Neural cell (in vitro differentiated cells): Measurements from ENCODE around the gene ASIC2. TPM values are rescaled to one million over a fixed set of nuclear protein-coding genes. Genes with fewer than 3 reads are reported as not detected.

Experiments
- H2AFZ ChIP-seq: fragments of 200-600, 300-800 bp; sonication (generic), shearing (Covaris generic); 2 replicates; pipeline ENCODE4 v1.6.0; 2014; ENCODE audit warnings: low read depth, mild to moderate bottlenecking, antibody characterized with exemption, low read length, moderate library complexity
- H3F3A ChIP-seq: fragments of 200-600 bp; shearing (Covaris generic); 2 replicates; pipeline ENCODE4 v1.6.1; 2016; ENCODE audit warnings: mild to moderate bottlenecking, moderate library complexity, mixed read lengths, antibody characterized with exemption, low read length; ENCODE audit not compliant: insufficient read depth, poor library complexity, severe bottlenecking
- H3K27ac ChIP-seq: fragments of 200-600, 300-800 bp; sonication (generic), shearing (Covaris generic); 2 replicates; pipeline ENCODE4 v1.5.1; 2014; ENCODE audit warnings: mild to moderate bottlenecking, low read length, moderate library complexity
- H3K27me3 ChIP-seq: fragments of 300-800, 200-600 bp; sonication (generic), shearing (Covaris generic); 2 replicates; pipeline ENCODE4 v1.6.0; 2014; ENCODE audit warnings: mild to moderate bottlenecking, low read depth, low read length, moderate library complexity; ENCODE audit not compliant: insufficient read depth
- H3K36me3 ChIP-seq: fragments of 300-800, 200-600 bp; sonication (generic), shearing (Covaris generic); 2 replicates; pipeline ENCODE4 v1.5.1; 2014; ENCODE audit warnings: mild to moderate bottlenecking, antibody characterized with exemption, low read length, moderate library complexity; ENCODE audit not compliant: insufficient read depth
- H3K4me2 ChIP-seq: fragments of 300-800, 200-600 bp; sonication (generic), shearing (Covaris generic); 2 replicates; pipeline ENCODE4 v1.6.0; 2014; ENCODE audit warnings: mild to moderate bottlenecking, low read length
- H3K4me3 ChIP-seq: fragments of 300-800, 200-600 bp; sonication (generic), shearing (Covaris generic); 2 replicates; pipeline ENCODE4 v1.5.1; 2014; ENCODE audit warnings: mild to moderate bottlenecking, low read length, moderate library complexity
- H3K79me2 ChIP-seq: fragments of 200-600 bp; shearing (Covaris generic); replicated peaks from 2 replicates; pipeline ENCODE4 v1.6.0; 2014; ENCODE audit warnings: mild to moderate bottlenecking, low read length, moderate library complexity; ENCODE audit not compliant: insufficient read depth
- H3K9ac ChIP-seq: fragments of 300-800, 200-600 bp; sonication (generic), shearing (Covaris generic); 2 replicates; pipeline ENCODE4 v1.6.1; 2016; ENCODE audit warnings: mild to moderate bottlenecking, low read length, mixed read lengths
- H3K9me2 ChIP-seq: fragments of 200-600 bp; shearing (Covaris generic); 2 replicates; pipeline ENCODE4 v1.6.1; 2016; ENCODE audit warnings: mild to moderate bottlenecking, low read length, mixed read lengths; ENCODE audit not compliant: insufficient read depth
- H3K9me3 ChIP-seq: fragments of 200-600, 300-800 bp; sonication (generic), shearing (Covaris generic); 2 replicates; pipeline ENCODE4 v1.6.1; 2016; ENCODE audit warnings: mild to moderate bottlenecking, mixed run types, low read length, moderate library complexity, mixed read lengths
- H4K20me1 ChIP-seq: fragments of 200-600 bp; shearing (Covaris generic); 2 replicates; pipeline ENCODE4 v1.6.1; 2016; ENCODE audit warnings: mild to moderate bottlenecking, mixed run types; ENCODE audit not compliant: insufficient read depth
- EP300 ChIP-seq: fragments of 450-650 bp; conservative IDR thresholded peaks from 2 replicates; pipeline ENCODE4 v1.6.1; 2014; ENCODE audit warnings: antibody characterized with exemption, mild to moderate bottlenecking, moderate library complexity; ENCODE audit not compliant: poor library complexity, severe bottlenecking
- EZH2 ChIP-seq: fragments of 200-600, 300-800 bp; shearing (Covaris generic), sonication (generic); IDR thresholded peaks from 2 replicates; pipeline ENCODE4 v1.6.1; 2014; ENCODE audit warnings: antibody characterized with exemption, low read length, borderline replicate concordance, mild to moderate bottlenecking; ENCODE audit not compliant: insufficient read depth, poor library complexity, severe bottlenecking
- MXI1 ChIP-seq: fragments of 450-650 bp; conservative IDR thresholded peaks from 2 replicates; pipeline ENCODE4 v1.6.1; 2014; ENCODE audit warnings: antibody characterized with exemption, mild to moderate bottlenecking; ENCODE audit not compliant: poor library complexity, severe bottlenecking
- POLR2AphosphoS5 ChIP-seq: IDR thresholded peaks from 2 replicates; pipeline ENCODE4 v1.6.1; 2012
- RAD21 ChIP-seq: fragments of 450-650 bp; conservative IDR thresholded peaks from 2 replicates; pipeline ENCODE4 v1.6.1; 2014; ENCODE audit warnings: antibody characterized with exemption, mild to moderate bottlenecking, moderate library complexity
- SMC3 ChIP-seq: fragments of 450-650 bp; conservative IDR thresholded peaks from 2 replicates; pipeline ENCODE4 v1.6.1; 2014; ENCODE audit warnings: antibody characterized with exemption, mild to moderate bottlenecking, moderate library complexity; ENCODE audit not compliant: poor library complexity
- TAF1 ChIP-seq: IDR thresholded peaks from 2 replicates; pipeline ENCODE4 v1.6.1; 2012; ENCODE audit warnings: low read depth
- polyA plus RNA-seq: library from polyadenylated mRNA; depleted of rRNA; stranded (reverse); fragments of >200 nt; gene quantifications from 2 replicates; pipeline ENCODE4 v1.2.3, GENCODE V29; 2014
- TF ChIP-seq, protein P1 (sequence below): fragments of 450-650 bp; IDR thresholded peaks from 2 replicates; pipeline ENCODE4 v1.5.1; 2014; ENCODE audit warnings: antibody characterized with exemption, mild to moderate bottlenecking, moderate library complexity; ENCODE audit not compliant: poor library complexity, severe bottlenecking
- TF ChIP-seq, protein P2 (sequence below): IDR thresholded peaks from 2 replicates; pipeline ENCODE4 v1.6.1; 2012; ENCODE audit warnings: borderline replicate concordance

The ASIC2 gene
- polyA plus RNA-seq, 1 donor from 2014 or later: 2.4 TPM

DNA sequence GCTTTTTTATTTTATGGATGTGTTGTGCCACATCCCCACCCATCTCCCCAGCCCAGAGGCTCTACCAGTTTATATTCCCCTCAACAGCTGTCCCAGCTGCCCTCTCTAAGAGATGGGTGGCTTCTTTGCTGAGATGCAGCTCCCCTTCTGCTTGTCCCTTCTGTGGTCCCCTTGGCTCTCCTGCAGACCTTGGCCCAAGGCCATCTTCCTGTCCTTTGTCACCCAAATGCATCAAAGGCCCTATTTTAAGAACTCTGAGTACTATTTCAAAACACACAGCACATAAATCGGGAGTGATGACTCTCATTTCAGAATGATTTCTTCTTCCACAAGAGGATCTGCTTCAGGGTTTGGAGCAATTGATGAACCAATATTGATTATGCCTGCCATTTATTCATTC lies 216.1 kb downstream of the ASIC2 start:
- H3K4me3 ChIP-seq: no peak overlapping the region
- H2AFZ ChIP-seq: no peak overlapping the region
- H3K9me3 ChIP-seq: no peaks in the 10 kb centered on the region
- H3K4me2 ChIP-seq: no peak overlapping the region
- no peaks in the 10 kb centered on the region for H3K79me2 ChIP-seq
- no peak overlapping the region for H3K9ac ChIP-seq
- no peaks in the 10 kb centered on the region for H4K20me1 ChIP-seq
- H3K27me3 ChIP-seq: no peaks in the 10 kb centered on the region
- TF ChIP-seq, protein P1, sequence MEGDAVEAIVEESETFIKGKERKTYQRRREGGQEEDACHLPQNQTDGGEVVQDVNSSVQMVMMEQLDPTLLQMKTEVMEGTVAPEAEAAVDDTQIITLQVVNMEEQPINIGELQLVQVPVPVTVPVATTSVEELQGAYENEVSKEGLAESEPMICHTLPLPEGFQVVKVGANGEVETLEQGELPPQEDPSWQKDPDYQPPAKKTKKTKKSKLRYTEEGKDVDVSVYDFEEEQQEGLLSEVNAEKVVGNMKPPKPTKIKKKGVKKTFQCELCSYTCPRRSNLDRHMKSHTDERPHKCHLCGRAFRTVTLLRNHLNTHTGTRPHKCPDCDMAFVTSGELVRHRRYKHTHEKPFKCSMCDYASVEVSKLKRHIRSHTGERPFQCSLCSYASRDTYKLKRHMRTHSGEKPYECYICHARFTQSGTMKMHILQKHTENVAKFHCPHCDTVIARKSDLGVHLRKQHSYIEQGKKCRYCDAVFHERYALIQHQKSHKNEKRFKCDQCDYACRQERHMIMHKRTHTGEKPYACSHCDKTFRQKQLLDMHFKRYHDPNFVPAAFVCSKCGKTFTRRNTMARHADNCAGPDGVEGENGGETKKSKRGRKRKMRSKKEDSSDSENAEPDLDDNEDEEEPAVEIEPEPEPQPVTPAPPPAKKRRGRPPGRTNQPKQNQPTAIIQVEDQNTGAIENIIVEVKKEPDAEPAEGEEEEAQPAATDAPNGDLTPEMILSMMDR: no peak
- no peak for TF ChIP-seq SMC3
- no peak for TF ChIP-seq RAD21
- TF ChIP-seq TAF1: no peak
- no peak for TF ChIP-seq EZH2
- TF ChIP-seq, protein P2, sequence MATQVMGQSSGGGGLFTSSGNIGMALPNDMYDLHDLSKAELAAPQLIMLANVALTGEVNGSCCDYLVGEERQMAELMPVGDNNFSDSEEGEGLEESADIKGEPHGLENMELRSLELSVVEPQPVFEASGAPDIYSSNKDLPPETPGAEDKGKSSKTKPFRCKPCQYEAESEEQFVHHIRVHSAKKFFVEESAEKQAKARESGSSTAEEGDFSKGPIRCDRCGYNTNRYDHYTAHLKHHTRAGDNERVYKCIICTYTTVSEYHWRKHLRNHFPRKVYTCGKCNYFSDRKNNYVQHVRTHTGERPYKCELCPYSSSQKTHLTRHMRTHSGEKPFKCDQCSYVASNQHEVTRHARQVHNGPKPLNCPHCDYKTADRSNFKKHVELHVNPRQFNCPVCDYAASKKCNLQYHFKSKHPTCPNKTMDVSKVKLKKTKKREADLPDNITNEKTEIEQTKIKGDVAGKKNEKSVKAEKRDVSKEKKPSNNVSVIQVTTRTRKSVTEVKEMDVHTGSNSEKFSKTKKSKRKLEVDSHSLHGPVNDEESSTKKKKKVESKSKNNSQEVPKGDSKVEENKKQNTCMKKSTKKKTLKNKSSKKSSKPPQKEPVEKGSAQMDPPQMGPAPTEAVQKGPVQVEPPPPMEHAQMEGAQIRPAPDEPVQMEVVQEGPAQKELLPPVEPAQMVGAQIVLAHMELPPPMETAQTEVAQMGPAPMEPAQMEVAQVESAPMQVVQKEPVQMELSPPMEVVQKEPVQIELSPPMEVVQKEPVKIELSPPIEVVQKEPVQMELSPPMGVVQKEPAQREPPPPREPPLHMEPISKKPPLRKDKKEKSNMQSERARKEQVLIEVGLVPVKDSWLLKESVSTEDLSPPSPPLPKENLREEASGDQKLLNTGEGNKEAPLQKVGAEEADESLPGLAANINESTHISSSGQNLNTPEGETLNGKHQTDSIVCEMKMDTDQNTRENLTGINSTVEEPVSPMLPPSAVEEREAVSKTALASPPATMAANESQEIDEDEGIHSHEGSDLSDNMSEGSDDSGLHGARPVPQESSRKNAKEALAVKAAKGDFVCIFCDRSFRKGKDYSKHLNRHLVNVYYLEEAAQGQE: no peak
- TF ChIP-seq EP300: no peak
- no peak for TF ChIP-seq POLR2AphosphoS5
- TF ChIP-seq MXI1: no peak
- no peaks in the 10 kb centered on the region for H3K9me2 ChIP-seq
- no peak overlapping the region for H3K27ac ChIP-seq
- H3F3A ChIP-seq: no peaks in the 10 kb centered on the region
- H3K36me3 ChIP-seq: no peaks in the 10 kb centered on the region

DNA sequence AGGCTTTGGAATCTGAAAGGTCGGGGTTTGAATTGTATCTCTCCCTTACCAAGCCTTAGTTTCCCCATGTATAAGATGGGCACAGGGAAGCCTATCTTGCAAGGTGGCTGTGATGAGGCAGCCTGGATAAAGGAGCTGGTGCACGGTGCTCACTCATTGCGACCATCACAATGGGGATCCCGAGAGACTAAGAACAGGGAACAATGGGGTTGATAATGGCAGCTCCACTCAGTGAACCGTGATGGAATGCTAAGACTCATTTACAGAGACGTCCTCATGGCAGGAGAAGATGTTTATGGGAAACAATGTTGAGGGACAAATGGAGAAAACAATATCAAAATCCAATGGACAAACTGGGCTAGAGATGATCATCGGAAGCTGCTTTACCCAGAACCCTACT lies 219.7 kb downstream of the ASIC2 start:
- no peak overlapping the region for H3K4me2 ChIP-seq

More for the DNA sequence above, 219.7 kb downstream of the ASIC2 start:
- H3K4me3 ChIP-seq: no peak overlapping the region
- H3K27me3 ChIP-seq: no peaks in the 10 kb centered on the region
- no peaks in the 10 kb centered on the region for H4K20me1 ChIP-seq
- TF ChIP-seq EZH2: no peak
- no peak for TF ChIP-seq EP300
- no peak for TF ChIP-seq POLR2AphosphoS5
- TF ChIP-seq, protein P1: no peak
- TF ChIP-seq TAF1: no peak
- TF ChIP-seq, protein P2: no peak
- no peak overlapping the region for H2AFZ ChIP-seq
- H3K9me2 ChIP-seq: no peaks in the 10 kb centered on the region
- no peak overlapping the region for H3K27ac ChIP-seq
- H3K9me3 ChIP-seq: no peaks in the 10 kb centered on the region
- H3F3A ChIP-seq: no peaks in the 10 kb centered on the region
- no peaks in the 10 kb centered on the region for H3K36me3 ChIP-seq
- no peak overlapping the region for H3K9ac ChIP-seq
- H3K79me2 ChIP-seq: no peaks in the 10 kb centered on the region
